ENCODE data around the gene PABPN1L. TPM values are rescaled to one million over a fixed set of nuclear protein-coding genes. Genes with fewer than 3 reads are reported as not detected.

Gene PABPN1L
- total and polyA plus RNA-seq, 2 donors (not counting 1 experiment from before 2014, with no cell fraction given) = 0.21 to 0.84 TPM

- H3K4me1 ChIP-seq (ENCODE audit: control insufficient read depth in 2 of 2, insufficient read depth in 2 of 2, low read length in 2 of 2) = peaks cover 0 to 8% of the 10 kb centered on the region in 2 donors
- H2AFZ ChIP-seq (ENCODE audit: insufficient read depth, low read depth, low read length, poor library complexity, severe bottlenecking) = no peak overlapping the region
- DNase-seq (no peak), ATAC-seq (ENCODE audit: low read depth) (peak; percentile 55)
- Mint-ChIP-seq H3K27me3 (no peaks in the 10 kb centered on the region), H3K9me3 (ENCODE audit: insufficient read depth) (no peaks in the 10 kb centered on the region), H3K27ac (peak overlapping the region; percentile 26), H3K4me3 (no peak overlapping the region), H3K4me1 (peaks cover 6% of the 10 kb centered on the region)
- H3K4me3 ChIP-seq (ENCODE audit: control extremely low read depth in 1 of 5, extremely low read depth in 1 of 5, insufficient read depth in 1 of 5, low read depth in 2 of 5, low read length in 4 of 5) = no peak overlapping the region
- H4K20me1 ChIP-seq (ENCODE audit: control insufficient read depth, insufficient read depth, low read length, poor library complexity, severe bottlenecking) = peaks cover 91% of the 10 kb centered on the region
- H3K9me3 ChIP-seq (ENCODE audit: control extremely low read depth in 1 of 3, control insufficient read depth in 2 of 3, insufficient read depth in 1 of 3, low read length in 2 of 3) = peaks cover 0 to 13% (median 0%) of the 10 kb centered on the region in 3 donors
- CTCF ChIA-PET = no interaction called here
- peak overlapping the region in 1 of 2 donors; percentile 5 for H3K27ac ChIP-seq (ENCODE audit: low read length in 2 of 2)
- H3K79me2 ChIP-seq (ENCODE audit: control insufficient read depth, insufficient read depth, low read length) = peaks cover 9% of the 10 kb centered on the region
- H3K9ac ChIP-seq (ENCODE audit: low read length) = no peak overlapping the region
- POLR2A ChIA-PET = no interaction called here
- TF ChIP-seq CTCF (IDR thresholded peaks at IDR 0.05) (no peak), EZH2 (IDR thresholded peaks at IDR 0.05; ENCODE audit: borderline replicate concordance, insufficient read depth, low read depth, low read length, poor library complexity, severe bottlenecking) (no peak)
- intact Hi-C loops (cut with micrococcal nuclease) = no loop called here
- H3K36me3 ChIP-seq (replicated peaks in 1 of 2; ENCODE audit: control extremely low read depth in 1 of 2, control insufficient read depth in 1 of 2, extremely low read depth in 1 of 2, insufficient read depth in 2 of 2, low read length in 1 of 2) = peaks cover 0 to 87% of the 10 kb centered on the region in 2 experiments
- no peaks in the 10 kb centered on the region for H3K27me3 ChIP-seq (replicated peaks in 1 of 4; ENCODE audit: control extremely low read depth in 1 of 4, control insufficient read depth in 3 of 4, insufficient read depth in 4 of 4, low read length in 3 of 4)
- WGBS (ENCODE audit: insufficient coverage) = 87% methylated on average over 18 of the region's 26 CpGs
- no peak overlapping the region for H3K4me2 ChIP-seq (replicated peaks; ENCODE audit: low read depth, low read length, poor library complexity, severe bottlenecking)
These were observed 16.0 kb upstream of the PABPN1L start for GRCh38 chr16:88882358-88883030.

GRCh38 chr16:88881675-88882357 lies 15.4 kb upstream of the PABPN1L start:
- ChIA-PET CTCF (no interaction called here), POLR2A (interaction anchor here (0.7 kb wide), 1 partner anchor 90 kb away, joined by 3 read pairs; no protein-coding TSS in a partner anchor)
- Histone ChIP-seq H3K4me1 (ENCODE audit: control insufficient read depth in 2 of 2, insufficient read depth in 2 of 2, low read length in 2 of 2) (peaks cover 0 to 8% of the 10 kb centered on the region in 2 donors), H3K4me3 (ENCODE audit: control extremely low read depth in 1 of 5, extremely low read depth in 1 of 5, insufficient read depth in 1 of 5, low read depth in 2 of 5, low read length in 4 of 5) (no peak overlapping the region), H3K79me2 (ENCODE audit: control insufficient read depth, insufficient read depth, low read length) (peaks cover 6% of the 10 kb centered on the region), H3K36me3 (replicated peaks in 1 of 2; ENCODE audit: control extremely low read depth in 1 of 2, control insufficient read depth in 1 of 2, extremely low read depth in 1 of 2, insufficient read depth in 2 of 2, low read length in 1 of 2) (peaks cover 0 to 81% of the 10 kb centered on the region in 2 experiments), H4K20me1 (ENCODE audit: control insufficient read depth, insufficient read depth, low read length, poor library complexity, severe bottlenecking) (peaks cover 91% of the 10 kb centered on the region), H3K27me3 (replicated peaks in 1 of 4; ENCODE audit: control extremely low read depth in 1 of 4, control insufficient read depth in 3 of 4, insufficient read depth in 4 of 4, low read length in 3 of 4) (no peaks in the 10 kb centered on the region), H3K27ac (ENCODE audit: low read length in 2 of 2) (peak overlapping the region in 1 of 2 donors; percentile 5), H3K4me2 (replicated peaks; ENCODE audit: low read depth, low read length, poor library complexity, severe bottlenecking) (no peak overlapping the region), H3K9me3 (ENCODE audit: control extremely low read depth in 1 of 3, control insufficient read depth in 2 of 3, insufficient read depth in 1 of 3, low read length in 2 of 3) (peaks cover 0 to 13% (median 0%) of the 10 kb centered on the region in 3 donors), H3K9ac (ENCODE audit: low read length) (no peak overlapping the region), H2AFZ (ENCODE audit: insufficient read depth, low read depth, low read length, poor library complexity, severe bottlenecking) (no peak overlapping the region)
- Mint-ChIP-seq H3K9me3 (ENCODE audit: insufficient read depth) (no peaks in the 10 kb centered on the region), H3K4me1 (peaks cover 6% of the 10 kb centered on the region), H3K27ac (no peak overlapping the region), H3K4me3 (no peak overlapping the region), H3K27me3 (no peaks in the 10 kb centered on the region)
- intact Hi-C loops (cut with micrococcal nuclease) = no loop called here
- DNase-seq (no peak), ATAC-seq (ENCODE audit: low read depth) (no peak)
- TF ChIP-seq CTCF (IDR thresholded peaks at IDR 0.05) (no peak), EZH2 (IDR thresholded peaks at IDR 0.05; ENCODE audit: borderline replicate concordance, insufficient read depth, low read depth, low read length, poor library complexity, severe bottlenecking) (no peak)
- 95% methylated on average over 27 of the region's 27 CpGs for WGBS (ENCODE audit: insufficient coverage)
